ENCODE measurements around the gene RPLP1.

DNA sequence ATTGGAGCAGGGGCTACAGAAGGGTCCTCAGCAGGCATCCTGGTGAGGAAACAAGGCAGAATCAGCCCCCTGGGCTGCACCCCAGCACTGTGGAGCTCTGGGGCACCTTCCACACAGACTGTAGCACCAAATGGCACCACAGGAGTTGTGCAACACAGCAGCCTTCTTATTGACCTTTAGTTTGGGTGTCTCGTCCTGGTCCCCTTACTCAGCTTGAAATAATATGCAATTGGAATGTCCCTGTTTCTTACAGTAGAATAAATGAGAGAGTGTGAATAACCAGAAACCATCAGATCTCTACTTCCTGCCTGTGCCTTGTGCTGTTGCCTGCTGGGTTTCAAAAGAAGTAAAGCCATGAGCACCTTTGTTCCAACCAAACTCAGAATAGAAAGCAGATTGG, 44.5 kb downstream of the RPLP1 start:
- TF ChIP-seq CTCF (IDR thresholded peaks at IDR 0.05 in 4 of 5, conservative IDR thresholded peaks at IDR 0.05 in 1 of 5) (no peak), POLR2A (IDR thresholded peaks at IDR 0.05) (no peak)
